HepG2 (cell line): ENCODE results near the gene C1orf159. TPM values are rescaled to one million over a fixed set of nuclear protein-coding genes. Genes with fewer than 3 reads are reported as not detected.
A peak's percentile ranks its signal among the peaks of the same experiment; 100 is the strongest.

Source experiments
- BRD4 ChIP-seq: sonication (generic); formaldehyde crosslinking; IDR thresholded peaks from 2 replicates; pipeline ENCODE4 v1.4.0; 2020; ENCODE audit warnings: missing genetic modification reagents
- DBP ChIP-seq: sonication (generic); formaldehyde crosslinking; IDR thresholded peaks from 2 replicates; pipeline ENCODE4 v1.4.0; 2020; ENCODE audit warnings: missing genetic modification reagents; ENCODE audit errors: not compliant biosample characterization
- ELF1 ChIP-seq: sonication (generic); formaldehyde crosslinking; IDR thresholded peaks from 2 replicates; pipeline ENCODE4 v1.4.0; 2020; ENCODE audit warnings: missing genetic modification reagents
- FOXA3 ChIP-seq: IDR thresholded peaks from 2 replicates; pipeline ENCODE4 v1.6.1; 2016; ENCODE audit warnings: missing genetic modification reagents, missing compliant biosample characterization
- FOXP1 ChIP-seq, 2 experiments: fragments of 450-650 bp in 1 of 2; IDR thresholded peaks; 2 replicates each; pipeline ENCODE4 v1.6.1; 2017 to 2018; ENCODE audit warnings: antibody characterized with exemption in 1 of 2
- GMEB1 ChIP-seq: sonication (generic); formaldehyde crosslinking; IDR thresholded peaks from 2 replicates; pipeline ENCODE4 v1.5.1; 2020; ENCODE audit warnings: missing genetic modification reagents, mild to moderate bottlenecking, borderline replicate concordance
- KDM5B ChIP-seq: sonication (generic); formaldehyde crosslinking; IDR thresholded peaks from 2 replicates; pipeline ENCODE4 v1.4.0; 2020; ENCODE audit warnings: missing genetic modification reagents, mild to moderate bottlenecking, borderline replicate concordance
- KIAA2018 ChIP-seq: sonication (generic); formaldehyde crosslinking; IDR thresholded peaks from 2 replicates; pipeline ENCODE4 v1.5.0; 2020; ENCODE audit warnings: mild to moderate bottlenecking, missing genetic modification reagents, borderline replicate concordance
- NR1H2 ChIP-seq: sonication (generic); formaldehyde crosslinking; IDR thresholded peaks from 2 replicates; pipeline ENCODE4 v1.8.1; 2022; ENCODE audit warnings: low read depth, missing genetic modification reagents, borderline replicate concordance
- POLR2G ChIP-seq: fragments of 200-400 bp; formaldehyde crosslinking; IDR thresholded peaks from 2 replicates; pipeline ENCODE4 v1.6.1; 2018; ENCODE audit warnings: mild to moderate bottlenecking, low read depth, low read length, moderate library complexity
- REXO4 ChIP-seq: sonication (generic); formaldehyde crosslinking; IDR thresholded peaks from 2 replicates; pipeline ENCODE4 v1.8.0; 2022; ENCODE audit warnings: missing genetic modification reagents, mild to moderate bottlenecking, borderline replicate concordance
- RORA ChIP-seq: sonication (generic); formaldehyde crosslinking; IDR thresholded peaks from 2 replicates; pipeline ENCODE4 v1.5.0; 2020; ENCODE audit warnings: mild to moderate bottlenecking, missing genetic modification reagents, moderate library complexity
- ZNF572 ChIP-seq: sonication (generic); formaldehyde crosslinking; IDR thresholded peaks from 2 replicates; pipeline ENCODE4 v1.5.1; 2020; ENCODE audit warnings: mild to moderate bottlenecking, missing genetic modification reagents
- ZNF619 ChIP-seq: sonication (generic); formaldehyde crosslinking; IDR thresholded peaks from 2 replicates; pipeline ENCODE4 v1.4.0; 2020; ENCODE audit warnings: mild to moderate bottlenecking, missing genetic modification reagents
- ZNF75D ChIP-seq: sonication (generic); formaldehyde crosslinking; IDR thresholded peaks from 2 replicates; pipeline ENCODE4 v1.8.1; 2023; ENCODE audit warnings: missing genetic modification reagents, mild to moderate bottlenecking, borderline replicate concordance
- ZNF761 ChIP-seq: sonication (generic); formaldehyde crosslinking; conservative IDR thresholded peaks from 2 replicates; pipeline ENCODE4 v1.4.0; 2020; ENCODE audit warnings: mild to moderate bottlenecking, missing genetic modification reagents
- ZSCAN20 ChIP-seq: sonication (generic); formaldehyde crosslinking; IDR thresholded peaks from 2 replicates; pipeline ENCODE4 v1.4.0; 2020; ENCODE audit warnings: missing genetic modification reagents, mild to moderate bottlenecking, borderline replicate concordance
- ZSCAN31 ChIP-seq: sonication (generic); formaldehyde crosslinking; IDR thresholded peaks from 2 replicates; pipeline ENCODE4 v1.5.0; 2020; ENCODE audit warnings: low read depth, mild to moderate bottlenecking, missing genetic modification reagents
- polyA plus RNA-seq, 8 experiments: library from polyadenylated mRNA; depleted of rRNA in 3 of 8; stranded (reverse) in 7 of 8; unstranded in 1 of 8; fragments of >200 nt; fragmentation: Illumina TruSeq in 4 of 8; extraction: Trizol in 4 of 8; gene quantifications; 2 replicates each; pipeline versions ENCODE4 v1.2.1 to v1.2.3, GENCODE V29; 2011 to 2016; ENCODE audit warnings: low read depth in 4 of 8, missing spikeins in 1 of 8, mixed read lengths in 1 of 8; ENCODE audit not compliant: insufficient read depth in 1 of 8
- total RNA-seq, 5 experiments: library from RNA; depleted of rRNA; stranded (reverse); fragments of >200 nt; fragmentation: Illumina TruSeq; extraction: Trizol; gene quantifications; 2 replicates each; pipeline ENCODE4 v1.2.3, GENCODE V29; 2016; ENCODE audit warnings: low read depth in 1 of 5

The C1orf159 gene
- total and polyA plus RNA-seq, 2 of the 13 experiments (the other 11 are each of a cell fraction or from before 2014, with no cell fraction given) = 3.8 to 6.7 TPM

GRCh38 chr1:1058088-1058905 lies 57.6 kb downstream of the C1orf159 start (continued):
- TF ChIP-seq ZSCAN31 (0 out of 2 replicates have a peak, but pooled peaks have one; percentile 47), KDM5B (CRISPR knock-in tag) (peak; percentile 54; the same call in 1 of the 2 replicates), ZNF75D (no peak), GMEB1 (CRISPR knock-in tag) (peak; percentile 45; the same call in 1 of the 2 replicates), RORA (CRISPR knock-in tag) (no peak), POLR2G (peak; percentile 87), ZNF761 (CRISPR knock-in tag) (peak; percentile 71; the same call in 1 of the 2 replicates), ZNF572 (CRISPR knock-in tag) (peak; percentile 50; the same call in 1 of the 2 replicates), FOXA3 (peak; percentile 59; the same call in 1 of the 2 replicates), DBP (CRISPR knock-in tag) (no peak), FOXP1 (IDR thresholded peaks at IDR 0.05) (no peak), FOXP1 (CRISPR knock-in tag; IDR thresholded peaks at IDR 0.05) (no peak), ZSCAN20 (CRISPR knock-in tag) (no peak), KIAA2018 (CRISPR knock-in tag) (0 out of 2 replicates have a peak, but pooled peaks have one; percentile 44), BRD4 (CRISPR knock-in tag) (peak; percentile 81; the same call in 1 of the 2 replicates), ZNF619 (0 out of 2 replicates have a peak, but pooled peaks have one; percentile 48), ELF1 (CRISPR knock-in tag) (peak; percentile 53; the same call in 1 of the 2 replicates), REXO4 (no peak), NR1H2 (CRISPR knock-in tag) (no peak)
